NOMO-1 (cell line): ENCODE results near the gene PLCB1.
"Not testable (repeated sequence)": the region's sequence is repeated elsewhere in the genome, so short reads cannot be mapped to it uniquely, and the experiment has no call there.

Source experiments
- DNase-seq, 2 experiments: peaks; one replicate each; lab custom pipeline; 2025; ENCODE audit not compliant: unreplicated experiment in 2 of 2; lab: John Stamatoyannopoulos, UW

PLCB1 gene

GRCh38 chr20:8131598-8132483 lies at the start of gene PLCB1:
Gene PLCB1 (plus strand): TSS chr20:8132266. CDS start chr20:8132652, 386 bp downstream.
- DNase-seq, result peak; percentile 66 to 84

GRCh38 chr20:8082989-8083388 lies 49.1 kb upstream of the PLCB1 start:
- peak in 1 of 2 experiments; percentile 33 for DNase-seq

- DNase-seq, result no peak
These were observed 42.4 kb upstream of the PLCB1 start for GRCh38 chr20:8089668-8090067.

GRCh38 chr20:8094415-8094818 lies 37.6 kb upstream of the PLCB1 start:
- peak in 1 of 2 experiments; percentile 14 for DNase-seq

GRCh38 chr20:8094850-8095249 lies 37.2 kb upstream of the PLCB1 start:
- peak; percentile 19 to 94 for DNase-seq

- no peak for DNase-seq
These were observed 36.2 kb upstream of the PLCB1 start for GRCh38 chr20:8095648-8096572.

GRCh38 chr20:8097307-8097706 lies 34.8 kb upstream of the PLCB1 start:
- DNase-seq, result no peak

- DNase-seq, result no peak
These were observed 27.8 kb upstream of the PLCB1 start for GRCh38 chr20:8104252-8104651.

- DNase-seq, result not testable (repeated sequence)
These were observed 17.5 kb upstream of the PLCB1 start for GRCh38 chr20:8114612-8115011.

GRCh38 chr20:8115436-8115835 lies 16.6 kb upstream of the PLCB1 start:
- no peak for DNase-seq

- no peak for DNase-seq
These were observed 15.8 kb upstream of the PLCB1 start for GRCh38 chr20:8116067-8116811.

- DNase-seq, result no peak
These were observed 14.4 kb upstream of the PLCB1 start for GRCh38 chr20:8117636-8118035.

- no peak for DNase-seq
These were observed 14.0 kb upstream of the PLCB1 start for GRCh38 chr20:8118039-8118438.

GRCh38 chr20:8118760-8119159 lies 13.3 kb upstream of the PLCB1 start:
- no peak for DNase-seq

- no peak for DNase-seq
These were observed 10.4 kb upstream of the PLCB1 start for GRCh38 chr20:8121666-8122065.

GRCh38 chr20:8124639-8125038 lies 7.4 kb upstream of the PLCB1 start:
- no peak for DNase-seq

- DNase-seq, result no peak
These were observed 5.9 kb upstream of the PLCB1 start for GRCh38 chr20:8126181-8126580.

GRCh38 chr20:8126841-8127378 lies 5.2 kb upstream of the PLCB1 start:
- no peak for DNase-seq

- DNase-seq, result peak in 1 of 2 experiments; percentile 17
These were observed 4.4 kb upstream of the PLCB1 start for GRCh38 chr20:8127553-8128255.
